Measurements from ENCODE around the gene TTLL9.

- TF ChIP-seq EZH2 (IDR thresholded peaks at IDR 0.05; ENCODE audit: borderline replicate concordance, low read depth, low read length, poor library complexity, severe bottlenecking), result no peak
- TF ChIP-seq CTCF (conservative IDR thresholded peaks at IDR 0.05; ENCODE audit: low read depth, low read length), result no peak
Observed at GRCh38 chr20:31824125-31824485, 46.3 kb upstream of the TTLL9 start.
